ENCODE data around the gene PDAP1.

GRCh38 chr7:99375070-99375807 is 33.2 kb downstream of the PDAP1 start:
- TF ChIP-seq, protein P1, sequence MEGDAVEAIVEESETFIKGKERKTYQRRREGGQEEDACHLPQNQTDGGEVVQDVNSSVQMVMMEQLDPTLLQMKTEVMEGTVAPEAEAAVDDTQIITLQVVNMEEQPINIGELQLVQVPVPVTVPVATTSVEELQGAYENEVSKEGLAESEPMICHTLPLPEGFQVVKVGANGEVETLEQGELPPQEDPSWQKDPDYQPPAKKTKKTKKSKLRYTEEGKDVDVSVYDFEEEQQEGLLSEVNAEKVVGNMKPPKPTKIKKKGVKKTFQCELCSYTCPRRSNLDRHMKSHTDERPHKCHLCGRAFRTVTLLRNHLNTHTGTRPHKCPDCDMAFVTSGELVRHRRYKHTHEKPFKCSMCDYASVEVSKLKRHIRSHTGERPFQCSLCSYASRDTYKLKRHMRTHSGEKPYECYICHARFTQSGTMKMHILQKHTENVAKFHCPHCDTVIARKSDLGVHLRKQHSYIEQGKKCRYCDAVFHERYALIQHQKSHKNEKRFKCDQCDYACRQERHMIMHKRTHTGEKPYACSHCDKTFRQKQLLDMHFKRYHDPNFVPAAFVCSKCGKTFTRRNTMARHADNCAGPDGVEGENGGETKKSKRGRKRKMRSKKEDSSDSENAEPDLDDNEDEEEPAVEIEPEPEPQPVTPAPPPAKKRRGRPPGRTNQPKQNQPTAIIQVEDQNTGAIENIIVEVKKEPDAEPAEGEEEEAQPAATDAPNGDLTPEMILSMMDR (IDR thresholded peaks at IDR 0.05; ENCODE audit: poor library complexity): no peak
- TF ChIP-seq EZH2 (IDR thresholded peaks at IDR 0.05; ENCODE audit: borderline replicate concordance) (no peak), EZH2phosphoT487 (IDR thresholded peaks at IDR 0.05; ENCODE audit: low read depth, severe bottlenecking, unreplicated experiment) (no peak)

Data from hepatocyte (in vitro differentiated cells).